Measurements from ENCODE around the gene CCER1.
A peak's percentile ranks its signal among the peaks of the same experiment; 100 is the strongest.
"Not testable (repeated sequence)": the region's sequence is repeated elsewhere in the genome, so short reads cannot be mapped to it uniquely, and the experiment has no call there.

The CCER1 gene, protein sequence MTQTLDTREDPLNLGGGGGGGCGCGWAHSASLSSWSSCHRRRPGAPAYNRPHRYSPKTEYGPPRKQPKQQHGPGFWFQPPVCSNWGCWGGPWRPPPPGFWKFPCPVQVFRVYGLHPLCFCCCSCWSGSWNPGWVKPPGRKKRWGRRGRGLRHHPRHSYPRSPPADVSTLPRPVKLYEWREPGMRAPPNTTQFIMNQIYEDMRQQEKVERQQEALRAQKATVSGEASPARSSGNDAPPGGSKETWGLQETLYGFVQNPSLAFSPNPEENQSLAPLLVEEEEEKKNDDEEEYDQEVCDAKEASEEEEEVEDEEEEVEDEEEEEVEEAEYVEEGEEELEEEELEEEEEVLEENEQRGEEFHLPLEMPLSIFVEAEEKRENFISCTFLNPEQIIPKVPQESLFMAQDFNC

DNA sequence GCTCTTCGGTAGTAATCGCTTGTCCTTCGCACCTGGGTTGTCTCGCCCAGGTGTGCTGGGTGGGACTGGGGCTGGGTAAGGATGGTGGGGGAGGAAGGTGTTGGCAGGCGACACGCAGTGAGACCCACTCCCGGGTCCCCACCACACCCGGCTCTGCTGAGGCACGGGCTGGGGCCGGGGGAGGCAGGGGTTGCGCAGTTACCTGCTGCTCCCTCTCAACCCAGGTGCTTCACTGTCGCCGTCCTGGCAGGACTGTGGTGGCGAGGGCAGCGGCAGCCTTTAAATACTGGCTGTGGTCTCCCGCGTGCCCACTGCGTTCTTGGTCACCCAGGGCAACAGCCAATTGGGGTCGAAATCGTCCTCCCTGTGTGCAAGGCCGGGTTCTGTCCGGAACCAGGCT is at the start of gene CCER1:
TSS of gene CCER1 (minus strand) at position 256 of the 400 bp plus-strand sequence. CDS start 434 bp downstream, outside the sequence.
- DNase-seq (ENCODE audit: low read depth), result no peak

DNA sequence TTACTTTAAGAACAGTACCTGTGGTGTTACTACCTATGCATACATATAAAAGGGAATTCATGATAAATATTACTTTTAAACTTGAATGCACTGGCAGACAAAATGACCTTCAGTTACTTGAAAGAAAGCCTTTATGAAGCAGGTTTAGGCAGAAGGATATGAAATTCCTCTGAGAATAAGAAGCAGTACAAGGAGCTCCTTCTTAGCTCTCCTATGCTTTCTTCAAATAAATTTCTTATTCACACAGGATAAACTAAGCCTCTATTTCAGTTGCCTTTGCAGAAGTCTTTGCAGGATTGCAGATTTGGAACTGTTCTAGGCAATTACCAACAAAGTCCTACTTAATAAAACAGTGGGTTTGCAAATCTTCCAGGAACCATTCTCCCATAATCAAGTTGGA is 48.8 kb upstream of the CCER1 start:
- no peak for DNase-seq (ENCODE audit: low read depth)

DNA sequence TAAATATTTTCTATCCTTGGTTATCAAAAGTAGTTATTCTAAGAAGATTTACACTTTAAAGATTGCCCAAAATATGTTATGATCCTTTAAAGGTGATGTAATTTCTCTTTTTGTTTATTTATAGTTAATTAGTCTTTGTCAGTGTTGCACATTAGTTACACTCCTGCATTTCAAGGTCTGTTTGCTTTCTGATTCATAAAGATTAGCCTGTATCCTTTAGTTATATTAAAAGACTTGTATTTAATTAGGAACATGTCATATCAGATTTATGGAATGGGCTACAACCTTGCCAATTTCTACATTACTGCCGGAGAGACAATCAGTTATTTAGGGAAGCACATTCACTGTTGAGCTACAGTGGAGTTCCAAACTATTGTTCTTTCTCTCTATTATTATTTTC is 46.3 kb upstream of the CCER1 start:
- no peak for DNase-seq (ENCODE audit: low read depth)

DNA sequence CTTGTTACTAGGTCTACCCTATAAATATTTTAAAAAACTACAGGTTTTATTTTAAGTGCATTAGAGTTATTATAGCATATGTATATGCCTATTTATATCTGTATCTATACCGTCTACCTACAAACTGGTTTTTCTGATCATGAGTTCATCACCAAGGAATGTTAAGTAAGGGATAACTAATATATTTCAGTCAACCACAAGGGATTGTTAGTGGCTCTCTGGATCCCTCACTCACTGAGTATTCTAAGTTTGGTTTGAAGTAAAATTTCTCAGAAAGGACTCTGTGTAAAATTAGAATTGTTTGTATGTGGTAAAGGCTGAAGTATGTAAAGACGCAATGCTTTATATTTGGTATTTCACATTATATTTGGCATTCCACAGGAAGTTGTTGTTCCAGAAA is 45.0 kb upstream of the CCER1 start:
- DNase-seq (ENCODE audit: low read depth), result no peak

DNA sequence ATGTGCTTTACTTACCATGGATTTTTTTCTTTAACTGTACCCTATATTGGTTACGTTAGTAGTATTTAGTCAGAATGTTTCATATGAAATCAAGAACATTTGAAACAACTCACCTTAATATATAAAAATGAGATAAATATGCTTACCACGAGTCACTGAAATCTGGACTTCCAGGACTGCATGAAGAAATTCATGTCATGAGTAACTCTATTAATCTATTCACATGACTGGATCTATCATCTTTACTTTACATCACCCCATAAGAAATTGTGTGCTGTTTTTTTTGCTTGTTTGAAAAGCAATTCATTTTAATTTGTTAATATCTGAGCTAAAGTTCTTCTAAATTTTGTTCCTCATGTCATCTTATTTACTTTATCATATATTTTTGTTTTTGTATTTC is 44.6 kb upstream of the CCER1 start:
- no peak for DNase-seq (ENCODE audit: low read depth)

DNA sequence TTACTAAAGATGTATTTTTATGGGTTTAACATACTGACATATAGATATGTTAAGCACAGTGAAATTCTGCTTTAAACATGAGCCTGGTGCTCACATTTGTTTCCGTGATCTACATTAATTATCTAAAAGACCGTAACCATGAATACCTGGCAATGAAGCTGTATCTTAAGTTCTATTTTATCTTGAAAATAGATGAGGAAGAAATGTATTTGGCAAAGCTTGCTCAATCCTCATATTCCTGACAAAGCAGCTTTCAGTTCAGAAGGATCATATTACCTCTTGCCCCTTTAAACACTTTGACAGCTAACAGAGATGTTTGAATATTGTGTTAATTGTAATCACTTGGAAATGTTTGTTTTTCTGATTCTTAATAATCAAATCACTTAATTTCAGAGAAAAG is 40.0 kb upstream of the CCER1 start:
- DNase-seq (ENCODE audit: low read depth), result no peak

DNA sequence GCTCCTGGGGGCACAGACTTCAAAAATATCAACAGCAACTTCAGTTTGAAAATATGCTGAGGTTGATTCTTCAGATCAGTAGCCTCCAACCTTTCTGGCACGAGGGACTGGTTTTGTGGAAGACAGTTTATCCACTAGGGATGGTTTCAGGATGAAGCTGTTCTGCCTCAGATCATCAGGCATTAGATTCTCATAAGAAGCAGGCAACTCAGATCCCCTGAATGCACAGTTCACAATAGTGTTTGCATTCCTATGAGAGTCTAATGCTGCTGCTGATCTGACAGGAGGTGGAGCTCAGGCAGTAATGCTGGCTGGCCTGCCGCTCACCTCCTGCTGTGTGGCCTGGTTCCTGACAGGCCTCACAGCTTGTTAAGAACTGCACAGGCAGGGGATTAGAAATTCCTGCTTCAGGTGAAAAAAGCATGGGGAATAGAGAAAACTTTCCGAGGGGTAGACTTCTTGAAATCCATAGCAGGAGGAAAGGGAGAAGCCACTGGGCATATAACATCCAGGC is 37.0 kb upstream of the CCER1 start:
- DNase-seq (ENCODE audit: low read depth), result no peak

DNA sequence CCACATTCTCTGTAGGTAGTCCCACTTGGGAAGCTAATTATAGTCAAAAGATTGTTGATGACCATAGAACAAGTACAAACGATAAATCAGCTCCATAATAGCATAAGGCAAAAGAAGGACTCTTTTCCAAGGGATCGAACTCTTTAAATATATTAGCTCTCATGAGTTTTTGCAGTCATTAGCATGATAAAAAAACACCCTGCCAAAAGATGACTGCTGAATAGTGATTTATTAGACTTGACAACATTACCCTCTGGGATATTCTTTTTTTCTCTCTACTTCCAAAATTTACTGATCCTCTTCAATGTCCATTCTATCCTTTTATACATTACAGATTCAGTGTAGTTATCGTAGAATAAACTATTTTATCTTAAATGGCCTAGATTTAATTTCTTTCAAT is 35.6 kb upstream of the CCER1 start:
- DNase-seq (ENCODE audit: low read depth), result no peak

DNA sequence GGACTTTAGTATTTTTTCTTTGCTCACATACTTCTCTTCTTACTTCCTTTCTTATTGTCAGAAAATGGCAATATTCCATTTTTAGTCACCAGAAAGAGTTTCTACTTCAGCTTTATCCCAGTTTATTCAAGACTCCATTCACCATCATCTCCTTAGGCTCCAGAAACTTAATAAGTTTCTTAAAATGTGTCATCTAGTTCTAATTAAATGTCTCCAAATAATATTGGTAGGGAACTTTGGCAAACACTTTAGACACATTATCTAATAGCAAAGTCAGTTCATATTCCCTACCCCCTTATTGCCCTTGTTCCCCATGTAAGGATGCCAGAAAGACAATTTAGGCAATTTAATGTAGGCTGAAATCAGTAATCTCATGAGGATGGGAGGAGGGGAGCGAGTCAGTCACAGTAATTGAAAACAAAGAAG is 34.7 kb upstream of the CCER1 start:
- DNase-seq (ENCODE audit: low read depth), result no peak

DNA sequence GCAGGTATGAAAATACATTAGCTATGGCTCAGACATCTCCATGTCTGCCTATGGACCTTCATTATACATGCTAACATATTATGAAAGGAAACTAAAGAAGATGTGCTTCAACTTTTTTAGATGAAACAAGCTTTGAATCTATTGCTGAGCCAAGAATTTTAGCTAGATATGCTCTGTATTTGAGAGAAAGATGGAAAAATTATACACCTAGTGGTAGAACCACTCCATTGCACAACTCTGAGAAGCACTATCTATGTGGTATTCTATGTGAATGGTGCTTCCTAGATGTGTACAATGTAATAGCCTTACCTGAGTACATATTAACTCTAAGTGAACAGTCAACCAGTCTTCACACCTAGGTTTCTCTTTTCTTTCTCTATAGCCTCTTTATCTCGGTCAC is 32.5 kb upstream of the CCER1 start:
- DNase-seq (ENCODE audit: low read depth), result no peak

DNA sequence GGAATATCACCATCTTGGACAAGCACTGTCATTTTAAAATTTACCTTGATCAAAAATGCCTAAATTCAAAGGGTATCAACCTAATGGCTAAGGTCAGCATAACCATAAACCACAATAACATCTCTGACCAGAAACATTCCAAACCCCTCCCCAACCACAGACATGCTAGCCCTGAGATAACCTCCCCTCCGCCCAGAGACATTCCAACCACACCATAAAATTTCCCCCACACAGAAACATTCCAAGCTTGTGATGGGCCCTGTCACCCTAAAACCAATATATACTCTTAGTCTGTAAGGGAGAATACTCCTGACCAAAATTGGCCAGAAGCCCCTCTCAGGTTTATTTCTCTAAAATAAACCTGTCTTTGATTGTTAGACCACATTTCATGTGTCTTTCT is 32.1 kb upstream of the CCER1 start:
- DNase-seq (ENCODE audit: low read depth), result no peak

DNA sequence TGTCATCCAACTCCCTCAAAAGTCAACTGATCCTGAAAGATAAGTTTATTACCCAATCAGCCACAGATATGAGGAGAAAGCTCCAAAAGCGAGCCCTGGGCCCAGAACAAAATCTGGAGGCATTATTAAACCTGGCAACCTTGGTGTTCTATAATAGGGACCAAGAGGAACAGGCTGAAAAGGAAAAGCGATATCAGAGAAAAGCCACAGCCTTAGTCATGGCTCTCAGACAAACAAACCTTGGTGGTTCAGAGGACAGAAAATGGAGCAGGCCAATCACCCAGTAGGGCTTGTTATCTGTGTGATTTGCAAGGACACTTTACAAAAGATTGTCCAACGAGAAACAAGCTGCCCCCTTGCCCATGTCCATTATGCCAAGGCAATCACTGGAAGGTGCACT is 30.4 kb upstream of the CCER1 start:
- not testable (repeated sequence) for DNase-seq (ENCODE audit: low read depth)

DNA sequence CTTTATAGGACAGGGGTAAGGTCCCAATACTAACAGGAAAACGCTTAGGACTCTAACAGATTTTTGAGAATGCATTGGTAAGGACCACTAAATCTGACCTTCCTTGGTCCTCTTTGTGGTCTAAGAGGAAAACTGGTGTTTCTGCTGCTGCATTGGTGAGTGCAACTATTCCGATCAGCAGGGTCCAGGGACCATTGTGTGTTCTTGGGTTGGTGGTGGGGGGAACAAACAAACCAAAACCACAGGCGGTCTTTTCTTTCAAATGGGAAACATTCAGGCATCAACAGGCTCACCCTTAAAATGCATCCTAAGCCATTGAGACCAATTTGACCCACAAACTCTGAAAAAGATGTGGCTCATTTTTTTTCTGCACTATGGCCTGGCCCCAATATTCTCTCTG is 29.1 kb upstream of the CCER1 start:
- DNase-seq (ENCODE audit: low read depth), result no peak

DNA sequence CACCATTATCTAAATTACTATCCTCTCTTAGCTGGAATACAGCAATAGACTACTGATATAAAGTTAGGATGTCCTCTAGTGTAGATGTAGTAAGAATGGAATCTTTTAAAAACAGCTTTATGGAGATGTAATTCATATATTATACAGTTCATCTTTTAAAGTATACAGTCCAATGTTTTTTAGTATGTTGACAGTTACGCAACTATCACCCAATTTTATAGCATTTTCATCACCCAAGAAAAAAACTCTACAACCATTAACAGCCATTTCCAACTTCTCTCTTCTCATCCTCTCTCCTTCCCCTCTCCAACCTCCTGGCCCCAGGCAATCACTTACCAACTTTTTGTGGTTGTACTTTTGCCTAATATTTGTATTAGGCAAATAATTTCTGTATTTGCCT is 27.2 kb upstream of the CCER1 start:
- DNase-seq (ENCODE audit: low read depth), result no peak

DNA sequence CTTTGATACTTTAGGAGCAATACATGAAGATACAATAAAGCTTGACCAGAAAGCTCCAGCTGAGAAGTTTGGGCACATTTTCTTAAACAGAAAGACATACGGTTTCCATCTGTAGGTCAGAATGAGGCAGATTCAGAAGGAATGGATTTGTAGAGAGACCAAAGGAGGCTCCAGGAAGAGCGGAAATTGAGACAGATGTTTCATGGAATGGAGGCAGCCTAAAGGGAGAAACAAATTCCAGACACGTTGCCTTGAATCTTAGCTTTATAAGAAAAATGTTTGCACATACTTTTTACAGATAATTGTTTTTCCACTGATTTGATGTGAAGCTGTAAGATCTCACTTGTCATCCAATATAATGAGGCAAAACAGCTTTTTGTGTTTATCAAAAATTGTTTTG is 25.0 kb upstream of the CCER1 start:
- DNase-seq (ENCODE audit: low read depth), result peak; percentile 58

DNA sequence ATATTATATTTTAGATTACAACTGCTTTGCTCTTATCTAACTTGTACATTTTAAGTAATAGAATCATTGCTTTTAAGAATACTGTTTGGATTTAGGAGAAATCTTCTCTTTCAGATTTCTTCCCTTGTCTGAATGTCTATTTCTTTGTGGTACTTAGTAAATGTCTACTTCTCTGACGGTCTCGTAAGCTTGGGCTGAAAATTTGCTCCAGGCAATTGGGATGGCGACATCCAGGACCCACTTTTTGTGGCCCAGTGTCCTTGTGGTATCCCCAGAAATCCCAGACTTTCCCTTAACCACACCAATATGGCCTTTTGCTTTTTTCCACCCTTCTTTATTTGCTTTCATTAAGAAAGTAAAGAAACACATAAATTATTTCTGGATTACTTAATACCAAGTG is 24.0 kb upstream of the CCER1 start:
- DNase-seq (ENCODE audit: low read depth), result no peak

DNA sequence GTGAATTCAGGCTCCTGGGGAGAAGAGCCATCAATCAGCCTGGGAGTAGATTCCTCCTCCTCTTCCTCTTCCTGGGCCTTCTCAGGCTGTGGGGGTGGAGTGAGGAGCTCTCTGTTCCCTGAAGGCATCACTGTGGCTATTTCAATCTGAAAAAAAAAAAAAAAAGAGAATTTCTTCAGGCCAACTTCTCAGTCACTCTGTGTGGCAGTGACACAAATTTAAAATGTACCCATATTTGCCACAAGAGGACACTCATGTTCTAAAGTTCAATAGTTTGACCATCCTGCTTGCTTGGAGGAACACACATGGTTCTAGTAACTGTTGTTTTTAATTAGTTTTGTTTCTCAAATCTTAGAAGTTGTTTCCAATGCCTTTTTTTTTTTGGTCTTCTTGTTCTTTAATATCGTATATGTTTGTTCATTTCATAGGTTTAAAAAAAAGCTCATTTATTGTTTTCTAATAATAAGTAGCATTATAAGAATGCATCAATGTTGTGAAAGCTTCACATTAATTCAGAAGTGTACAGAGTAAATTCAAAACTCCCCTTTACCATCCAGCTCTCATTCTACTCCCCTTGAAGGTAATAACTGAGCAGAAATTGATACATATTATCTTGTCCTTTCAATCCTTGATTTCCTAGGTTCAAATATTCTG is 23.3 kb upstream of the CCER1 start:
- peak; percentile 67 for DNase-seq (ENCODE audit: low read depth)

DNA sequence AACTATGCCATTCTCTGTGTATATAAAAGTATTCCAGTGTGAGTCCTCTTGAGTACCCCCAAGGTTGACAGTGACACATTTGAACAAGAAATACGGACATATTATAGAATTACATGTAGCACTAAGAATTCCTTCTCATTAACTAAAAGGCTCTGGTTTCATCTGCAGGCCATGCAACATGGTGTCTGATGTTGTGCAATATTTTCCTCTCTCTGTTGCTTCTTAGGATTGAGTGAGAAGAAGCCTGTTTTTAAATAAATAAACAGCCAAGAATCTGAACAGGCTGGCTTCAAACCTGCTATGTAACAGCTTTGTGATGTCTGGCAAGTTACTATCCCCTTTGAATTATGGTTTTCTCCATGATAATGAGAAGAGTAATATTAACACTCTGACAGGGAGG is 22.2 kb upstream of the CCER1 start:
- DNase-seq (ENCODE audit: low read depth), result no peak

DNA sequence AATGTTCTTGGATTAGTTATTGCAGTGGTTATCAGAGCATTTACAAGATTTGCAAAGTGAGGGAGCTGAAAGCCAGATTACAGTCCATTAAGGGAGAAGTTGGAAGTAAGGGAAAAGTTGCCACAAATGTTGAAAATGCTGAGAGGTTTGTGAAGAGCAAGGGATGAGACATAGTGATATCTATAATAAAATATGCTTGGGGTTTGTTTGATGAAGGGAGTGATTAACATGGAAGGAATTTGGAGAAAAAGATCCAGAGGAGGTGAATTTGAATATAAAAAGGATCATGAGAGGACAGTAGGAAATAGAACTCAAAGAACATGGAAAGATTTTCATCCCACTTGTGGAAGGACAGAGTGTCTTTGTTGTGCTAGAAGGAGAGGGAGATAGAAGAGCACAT is 19.3 kb upstream of the CCER1 start:
- no peak for DNase-seq (ENCODE audit: low read depth)

DNA sequence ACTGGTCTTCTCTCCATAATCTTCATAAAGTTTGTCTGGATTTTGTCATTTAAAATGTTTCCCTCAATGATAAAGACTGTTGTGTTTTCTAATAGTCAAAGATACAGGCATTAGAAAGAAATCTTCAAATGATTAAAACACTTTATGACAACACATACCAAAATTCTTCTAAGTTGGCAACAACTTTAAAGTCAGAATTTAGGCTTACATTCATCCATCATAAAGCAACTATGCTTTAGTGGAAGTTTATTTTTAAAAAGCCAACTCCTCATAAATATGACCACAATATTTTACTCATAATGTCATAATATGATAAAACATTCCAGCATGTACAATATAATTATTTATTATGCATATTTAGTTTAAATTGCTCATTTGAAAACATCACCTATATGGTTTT is 17.2 kb upstream of the CCER1 start:
- DNase-seq (ENCODE audit: low read depth), result no peak

DNA sequence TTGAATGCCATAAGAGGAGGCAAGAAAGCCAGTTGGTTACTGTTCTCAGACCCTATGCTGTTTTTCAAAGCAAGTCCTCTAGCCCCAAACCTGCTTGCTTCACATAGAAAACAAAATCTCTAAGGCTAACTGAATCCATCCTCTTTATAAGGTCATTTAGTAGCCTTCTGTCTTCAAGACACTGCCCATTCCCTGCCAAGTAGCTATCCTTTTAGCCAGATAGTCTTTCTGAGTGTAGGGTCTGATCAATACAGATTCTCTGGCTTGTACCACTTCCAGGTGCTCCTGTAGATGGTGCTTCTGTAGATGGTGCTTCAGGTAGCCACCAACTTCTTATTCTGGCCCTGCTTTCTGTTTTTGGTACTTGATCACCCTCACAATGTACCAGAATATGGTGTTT is 15.9 kb upstream of the CCER1 start:
- DNase-seq (ENCODE audit: low read depth), result no peak

DNA sequence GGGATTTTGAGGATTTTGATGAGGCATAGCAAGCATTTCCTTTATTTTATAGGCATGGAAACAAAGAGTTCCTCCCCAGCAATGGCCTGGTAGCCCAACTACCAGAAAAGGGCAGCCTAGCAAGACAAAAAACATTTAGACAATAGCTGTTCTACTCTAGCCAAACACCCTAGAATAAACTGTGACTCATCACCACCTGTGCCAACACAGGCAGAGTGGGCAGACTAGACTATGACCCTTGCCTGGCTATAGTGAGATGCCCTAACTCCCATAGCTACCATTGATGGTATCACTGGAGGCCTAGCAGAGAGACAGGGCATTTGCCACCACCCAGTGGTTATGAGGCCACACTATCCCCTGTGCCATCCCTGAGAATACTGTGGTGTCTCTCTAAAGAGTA is 15.5 kb upstream of the CCER1 start:
- no peak for DNase-seq (ENCODE audit: low read depth)

DNA sequence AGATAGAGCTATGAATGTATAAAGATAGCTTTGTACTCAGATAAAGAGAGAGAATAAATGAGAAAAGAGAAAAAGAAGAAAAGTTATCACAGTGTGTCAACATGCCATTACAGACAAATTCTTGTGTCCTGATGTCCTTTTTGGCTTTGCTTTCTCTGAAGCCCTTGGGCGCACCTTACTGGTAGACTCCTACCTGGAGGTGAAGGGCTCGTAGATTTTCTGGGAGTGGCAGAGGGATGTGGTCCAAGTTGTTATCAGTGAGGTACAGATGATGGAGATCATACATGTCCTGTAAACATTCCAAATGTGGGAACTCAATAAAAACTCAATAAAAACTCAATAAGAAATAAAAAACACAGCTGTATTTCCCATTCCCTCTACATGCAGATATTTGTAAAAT is 14.9 kb upstream of the CCER1 start:
- DNase-seq (ENCODE audit: low read depth), result no peak

DNA sequence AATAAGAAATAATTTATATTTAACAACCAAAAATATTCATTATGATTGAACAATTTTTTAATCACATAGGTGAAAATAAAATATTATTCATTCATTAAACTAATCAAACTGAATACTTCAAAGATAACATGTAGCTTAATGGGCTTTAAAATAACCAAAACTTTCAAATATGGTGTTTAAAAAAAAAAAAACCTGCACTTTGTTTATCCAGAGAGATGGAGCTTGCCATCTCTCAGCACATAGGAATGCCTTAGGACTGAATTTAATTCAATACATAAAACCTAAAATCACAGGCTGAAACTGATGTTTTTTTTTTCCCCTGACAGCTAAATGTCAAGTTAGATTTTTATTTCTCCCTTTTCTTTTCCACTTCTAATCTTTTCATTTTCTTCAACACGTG is 14.4 kb upstream of the CCER1 start:
- DNase-seq (ENCODE audit: low read depth), result no peak
